Fibroblast of lung (primary cell): ENCODE measurements around the gene TBC1D21.

Experiments used
- EZH2 ChIP-seq: IDR thresholded peaks from 2 replicates; pipeline ENCODE4 v1.5.1; 2012; ENCODE audit warnings: low read length, control low read depth, mild to moderate bottlenecking; ENCODE audit errors: missing control alignments
- TF ChIP-seq, protein P1 (sequence below), 2 donors: IDR thresholded peaks in 1 of 2; conservative IDR thresholded peaks in 1 of 2; 1 replicate in 1 of 2; 2 replicates in 1 of 2; pipeline ENCODE4 v1.5.1; 2011 to 2012; ENCODE audit warnings: low read length in 2 of 2, control low read depth in 1 of 2, inconsistent platforms in 1 of 2, low read depth in 1 of 2, mild to moderate bottlenecking in 1 of 2

DNA sequence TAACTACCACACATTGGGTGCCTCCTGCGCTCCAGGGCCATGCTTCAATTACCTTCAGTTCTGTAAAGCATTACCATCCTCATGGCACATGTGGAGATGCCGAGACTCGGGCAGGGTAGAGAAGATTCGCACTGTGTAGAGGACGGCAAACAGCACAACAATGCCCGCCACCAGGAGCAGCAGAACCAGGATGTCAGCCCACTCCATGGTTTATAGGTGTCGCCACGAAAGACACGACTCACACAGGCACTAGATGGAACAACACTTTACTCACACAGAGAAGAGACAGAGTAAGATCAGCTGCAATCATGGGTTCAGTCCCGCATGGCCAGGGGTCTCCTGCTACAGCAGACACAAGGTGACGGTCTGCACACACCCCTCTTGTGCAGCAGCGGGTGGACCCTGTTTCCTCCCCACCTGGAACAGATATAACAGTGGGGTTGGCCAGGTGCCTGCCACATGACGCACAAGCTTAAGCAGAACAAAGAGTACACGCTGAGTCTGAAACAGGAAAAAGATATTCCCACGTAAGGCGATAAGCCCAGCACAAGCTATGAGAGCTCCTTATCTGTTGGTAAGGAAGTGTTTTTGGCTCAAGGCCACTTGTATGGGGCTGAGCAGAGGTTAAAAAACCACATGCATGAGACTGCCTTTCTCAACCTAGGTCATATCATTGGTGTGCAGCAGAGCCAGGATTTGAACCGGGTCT lies 2.5 kb upstream of the TBC1D21 start:
- TF ChIP-seq, protein P1, sequence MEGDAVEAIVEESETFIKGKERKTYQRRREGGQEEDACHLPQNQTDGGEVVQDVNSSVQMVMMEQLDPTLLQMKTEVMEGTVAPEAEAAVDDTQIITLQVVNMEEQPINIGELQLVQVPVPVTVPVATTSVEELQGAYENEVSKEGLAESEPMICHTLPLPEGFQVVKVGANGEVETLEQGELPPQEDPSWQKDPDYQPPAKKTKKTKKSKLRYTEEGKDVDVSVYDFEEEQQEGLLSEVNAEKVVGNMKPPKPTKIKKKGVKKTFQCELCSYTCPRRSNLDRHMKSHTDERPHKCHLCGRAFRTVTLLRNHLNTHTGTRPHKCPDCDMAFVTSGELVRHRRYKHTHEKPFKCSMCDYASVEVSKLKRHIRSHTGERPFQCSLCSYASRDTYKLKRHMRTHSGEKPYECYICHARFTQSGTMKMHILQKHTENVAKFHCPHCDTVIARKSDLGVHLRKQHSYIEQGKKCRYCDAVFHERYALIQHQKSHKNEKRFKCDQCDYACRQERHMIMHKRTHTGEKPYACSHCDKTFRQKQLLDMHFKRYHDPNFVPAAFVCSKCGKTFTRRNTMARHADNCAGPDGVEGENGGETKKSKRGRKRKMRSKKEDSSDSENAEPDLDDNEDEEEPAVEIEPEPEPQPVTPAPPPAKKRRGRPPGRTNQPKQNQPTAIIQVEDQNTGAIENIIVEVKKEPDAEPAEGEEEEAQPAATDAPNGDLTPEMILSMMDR (conservative IDR thresholded peaks at IDR 0.05 in 1 of 2, IDR thresholded peaks at IDR 0.05 in 1 of 2; ENCODE audit: low read depth in 1 of 2, low read length in 2 of 2): no peak
- no peak for TF ChIP-seq EZH2
